GM23338 (cell line): ENCODE results near the gene DDX41.

Experiments
- CREB1 ChIP-seq: fragments of 250-450 bp; sonication (Bioruptor Pico); IDR thresholded peaks from 2 replicates; pipeline ENCODE4 v1.5.0; 2020; ENCODE audit warnings: low read depth, mild to moderate bottlenecking, moderate library complexity
- CTCF ChIP-seq, 2 experiments: fragments of 200-600 bp in 1 of 2; sonication (generic) in 1 of 2; conservative IDR thresholded peaks; 2 replicates each; pipeline versions ENCODE4 v1.5.1 to v1.6.1; 2016 to 2017; ENCODE audit warnings: antibody characterized with exemption in 2 of 2, low read depth in 2 of 2, mild to moderate bottlenecking in 2 of 2, moderate library complexity in 1 of 2
- EZH2 ChIP-seq: fragments of 200-600 bp; sonication (generic); IDR thresholded peaks from one replicate; pipeline ENCODE4 v1.8.0; 2017; ENCODE audit warnings: antibody characterized with exemption, mild to moderate bottlenecking, low read depth; ENCODE audit not compliant: unreplicated experiment
- EZH2phosphoT487 ChIP-seq: fragments of 200-600 bp; sonication (generic); IDR thresholded peaks from one replicate; pipeline ENCODE4 v1.8.1; 2018; ENCODE audit warnings: antibody characterized with exemption; ENCODE audit not compliant: unreplicated experiment
- POLR2AphosphoS5 ChIP-seq: IDR thresholded peaks from 2 replicates; pipeline ENCODE4 v1.6.1; 2016; ENCODE audit warnings: antibody characterized with exemption, low read depth
- TF ChIP-seq, protein P1 (sequence below): IDR thresholded peaks from one replicate; pipeline ENCODE4 v1.6.1; 2018; ENCODE audit warnings: antibody characterized with exemption; ENCODE audit not compliant: unreplicated experiment

DNA sequence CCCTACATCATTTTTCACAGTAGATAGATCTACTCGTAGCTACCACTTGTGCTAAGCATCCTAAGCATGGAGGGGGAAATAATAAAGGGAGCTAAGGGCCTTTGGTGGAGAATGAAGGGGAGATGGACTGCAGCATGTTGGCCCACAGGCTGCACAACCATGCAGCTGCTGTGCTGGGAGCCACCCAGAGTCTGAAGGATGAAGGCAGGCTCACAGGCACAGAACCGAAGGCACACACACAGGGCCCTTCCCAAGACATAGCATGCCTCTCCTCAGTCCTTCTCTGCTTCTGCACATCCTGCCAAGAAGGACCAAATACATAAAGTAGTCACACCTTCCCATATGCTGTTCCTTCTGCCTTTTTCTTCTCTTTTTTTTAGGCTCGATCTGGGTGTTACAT lies 31.0 kb upstream of the DDX41 start:
- TF ChIP-seq CTCF (conservative IDR thresholded peaks at IDR 0.05; ENCODE audit: low read depth in 2 of 2) (no peak), EZH2 (no peak), EZH2phosphoT487 (no peak), CREB1 (CRISPR knock-in tag) (no peak), POLR2AphosphoS5 (no peak)
- TF ChIP-seq, protein P1, sequence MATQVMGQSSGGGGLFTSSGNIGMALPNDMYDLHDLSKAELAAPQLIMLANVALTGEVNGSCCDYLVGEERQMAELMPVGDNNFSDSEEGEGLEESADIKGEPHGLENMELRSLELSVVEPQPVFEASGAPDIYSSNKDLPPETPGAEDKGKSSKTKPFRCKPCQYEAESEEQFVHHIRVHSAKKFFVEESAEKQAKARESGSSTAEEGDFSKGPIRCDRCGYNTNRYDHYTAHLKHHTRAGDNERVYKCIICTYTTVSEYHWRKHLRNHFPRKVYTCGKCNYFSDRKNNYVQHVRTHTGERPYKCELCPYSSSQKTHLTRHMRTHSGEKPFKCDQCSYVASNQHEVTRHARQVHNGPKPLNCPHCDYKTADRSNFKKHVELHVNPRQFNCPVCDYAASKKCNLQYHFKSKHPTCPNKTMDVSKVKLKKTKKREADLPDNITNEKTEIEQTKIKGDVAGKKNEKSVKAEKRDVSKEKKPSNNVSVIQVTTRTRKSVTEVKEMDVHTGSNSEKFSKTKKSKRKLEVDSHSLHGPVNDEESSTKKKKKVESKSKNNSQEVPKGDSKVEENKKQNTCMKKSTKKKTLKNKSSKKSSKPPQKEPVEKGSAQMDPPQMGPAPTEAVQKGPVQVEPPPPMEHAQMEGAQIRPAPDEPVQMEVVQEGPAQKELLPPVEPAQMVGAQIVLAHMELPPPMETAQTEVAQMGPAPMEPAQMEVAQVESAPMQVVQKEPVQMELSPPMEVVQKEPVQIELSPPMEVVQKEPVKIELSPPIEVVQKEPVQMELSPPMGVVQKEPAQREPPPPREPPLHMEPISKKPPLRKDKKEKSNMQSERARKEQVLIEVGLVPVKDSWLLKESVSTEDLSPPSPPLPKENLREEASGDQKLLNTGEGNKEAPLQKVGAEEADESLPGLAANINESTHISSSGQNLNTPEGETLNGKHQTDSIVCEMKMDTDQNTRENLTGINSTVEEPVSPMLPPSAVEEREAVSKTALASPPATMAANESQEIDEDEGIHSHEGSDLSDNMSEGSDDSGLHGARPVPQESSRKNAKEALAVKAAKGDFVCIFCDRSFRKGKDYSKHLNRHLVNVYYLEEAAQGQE, result no peak
